G401.6 (cell line): ENCODE results near the gene GPR107.

Source experiments
- FAIRE-seq: peaks from 2 replicates; lab custom pipeline; 2012; peaks lifted over from hg19 to GRCh38; lab: Jason Lieb, UNC

Gene GPR107

DNA sequence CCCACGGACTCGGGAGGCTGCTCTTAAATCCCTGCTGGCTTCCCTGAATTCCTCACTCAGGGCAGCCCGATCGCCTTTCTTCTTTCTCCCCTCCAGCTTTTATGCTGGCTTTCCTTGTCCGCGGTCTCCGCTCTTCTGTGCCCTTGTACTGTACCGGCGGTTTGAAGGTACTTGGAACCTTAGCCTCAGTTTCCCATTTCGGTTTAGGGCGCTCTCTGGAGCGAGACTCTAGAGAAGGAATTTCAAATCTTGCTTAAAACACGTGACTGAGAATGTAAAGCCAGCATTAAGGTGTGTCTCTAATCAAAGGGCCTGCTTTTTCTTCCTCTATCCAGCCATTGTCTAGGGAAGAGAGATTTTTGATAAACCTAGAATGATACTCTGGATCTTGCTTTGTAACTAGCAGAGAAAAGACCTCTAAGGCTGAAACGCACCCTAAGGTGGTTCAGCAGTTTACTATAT is 650 bp downstream of the GPR107 start:
- no peak for FAIRE-seq

DNA sequence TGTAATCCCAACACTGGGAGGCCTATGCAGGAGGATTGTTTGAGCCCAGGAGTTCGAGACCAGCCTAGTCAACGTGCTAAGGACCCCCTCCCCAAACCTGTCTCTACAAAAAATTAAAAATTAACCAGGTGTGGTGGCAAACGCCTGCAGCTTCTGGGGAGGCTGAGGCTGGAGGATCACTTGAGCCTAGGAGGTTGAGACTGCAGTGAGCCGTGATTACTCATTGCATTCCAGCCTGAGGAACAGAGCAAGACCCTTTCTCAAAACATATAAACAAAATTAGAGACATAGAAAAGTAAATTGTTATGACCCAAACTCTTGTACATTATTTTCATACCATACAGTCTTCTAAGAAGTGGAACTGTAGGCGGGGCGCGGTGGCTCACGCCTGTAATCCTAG is 1.1 kb downstream of the GPR107 start:
- FAIRE-seq: no peak

DNA sequence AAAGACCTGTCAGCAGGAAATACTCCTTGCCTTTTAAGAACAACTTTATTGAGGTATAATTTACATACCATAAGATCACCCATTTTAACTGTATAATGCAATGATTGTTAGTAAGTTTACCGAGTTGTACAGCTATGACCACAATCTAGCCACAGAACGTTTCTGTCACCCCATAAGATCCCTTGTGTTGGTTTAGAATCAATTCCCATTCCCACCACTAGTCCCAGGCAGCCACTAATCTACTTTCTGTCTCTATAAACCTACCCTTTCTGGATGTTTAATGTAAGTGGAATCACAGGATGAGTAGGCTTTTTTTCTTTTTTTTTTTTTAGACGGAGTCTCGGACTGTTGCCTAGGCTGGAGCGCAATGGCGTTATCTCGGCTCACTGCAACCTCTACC is 4.4 kb downstream of the GPR107 start:
- FAIRE-seq: no peak

DNA sequence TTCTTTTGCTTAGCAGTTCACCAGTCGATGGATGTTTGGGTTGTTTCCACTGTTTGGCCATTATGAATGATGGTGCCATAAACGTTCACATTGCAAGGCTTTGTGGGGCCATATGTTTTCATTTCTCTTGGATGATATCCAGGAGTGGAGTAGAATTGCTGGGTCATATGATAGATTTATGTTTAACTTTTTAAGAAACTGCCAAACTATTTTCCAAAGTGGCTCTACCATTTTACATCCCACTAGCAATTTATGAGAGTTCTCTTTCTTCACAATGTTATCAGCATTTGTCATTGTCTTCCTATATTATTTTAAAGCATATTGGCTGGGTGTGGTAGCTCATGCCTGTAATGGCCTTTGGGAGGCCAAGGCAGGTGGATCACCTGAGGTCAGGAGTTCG is 5.2 kb downstream of the GPR107 start:
- no peak for FAIRE-seq

DNA sequence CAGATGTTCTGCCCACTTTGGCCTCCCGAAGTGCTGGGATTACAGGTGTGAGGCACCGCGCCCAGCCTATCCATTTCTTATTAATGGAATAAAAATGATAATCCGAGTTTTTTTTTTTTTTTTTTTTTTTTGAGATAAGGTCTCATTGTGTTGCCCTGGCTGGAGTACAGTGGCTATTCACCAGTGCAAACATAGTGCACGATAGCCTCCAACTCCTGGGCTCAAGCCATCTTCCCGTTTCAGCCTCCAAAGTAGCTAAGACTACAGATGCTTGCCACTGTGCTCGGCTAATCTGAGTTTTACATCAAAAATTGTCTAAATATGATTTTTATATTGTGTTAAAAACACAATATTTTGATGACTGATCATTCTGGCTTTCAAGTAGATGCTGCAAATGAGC is 6.6 kb downstream of the GPR107 start:
- FAIRE-seq: no peak

GRCh38 chr9:130062750-130063149 is 9.0 kb downstream of the GPR107 start:
- FAIRE-seq: no peak

DNA sequence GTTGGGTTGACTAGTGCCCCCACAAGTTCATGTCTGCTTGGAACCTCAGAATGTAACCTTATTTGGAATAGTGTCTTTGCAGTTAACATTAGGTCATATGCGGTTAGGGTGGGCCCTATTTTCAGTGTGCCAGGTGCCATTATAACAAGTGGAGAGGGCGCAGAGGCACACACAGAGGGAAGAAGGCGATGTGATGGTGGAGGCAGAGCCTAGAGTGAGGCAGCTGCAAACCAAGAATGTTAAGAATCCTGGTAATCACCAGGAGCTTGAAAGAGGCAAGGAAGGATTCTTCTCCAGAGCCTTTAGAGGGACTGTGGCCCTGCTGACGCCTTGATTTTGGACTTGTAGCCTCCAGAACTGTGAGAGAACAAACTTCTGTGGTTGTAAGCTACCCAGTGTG is 10.9 kb downstream of the GPR107 start:
- FAIRE-seq: no peak

- no peak for FAIRE-seq
Measured at GRCh38 chr9:130069048-130069447, 15.3 kb downstream of the GPR107 start.

DNA sequence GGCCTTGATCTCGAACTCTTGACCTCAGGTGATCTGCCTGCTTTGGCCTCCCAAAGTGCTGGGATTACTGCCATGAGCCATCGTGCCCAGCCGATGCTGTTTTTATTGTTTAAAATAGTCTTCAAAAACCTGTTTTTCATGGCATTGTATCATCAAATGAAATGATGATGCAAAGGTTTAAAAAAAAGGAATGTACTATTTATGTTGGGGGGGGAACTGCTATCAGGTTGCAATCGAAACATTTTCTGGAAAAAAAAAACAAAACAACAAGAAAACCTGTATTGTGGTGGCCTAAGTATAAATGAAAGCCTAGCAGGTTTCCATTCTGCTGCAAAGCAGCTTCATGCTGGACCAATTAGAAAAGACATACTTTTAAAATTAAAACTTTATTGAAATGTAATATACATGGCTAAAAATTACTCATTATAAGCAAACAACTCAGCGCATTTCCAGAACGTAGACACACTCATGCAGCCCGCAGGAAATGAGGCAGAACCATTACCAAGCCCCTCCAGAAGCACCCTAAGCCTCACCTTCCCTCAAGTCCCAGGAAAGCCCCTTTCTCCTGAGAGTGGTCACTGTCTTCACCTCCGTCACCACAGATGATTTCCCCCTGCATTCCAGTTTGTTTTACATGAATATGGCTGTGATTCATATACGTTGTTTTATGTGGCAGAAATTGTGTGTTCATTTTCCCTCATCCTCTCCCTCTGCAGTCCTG is 19.0 kb downstream of the GPR107 start:
- no peak for FAIRE-seq

DNA sequence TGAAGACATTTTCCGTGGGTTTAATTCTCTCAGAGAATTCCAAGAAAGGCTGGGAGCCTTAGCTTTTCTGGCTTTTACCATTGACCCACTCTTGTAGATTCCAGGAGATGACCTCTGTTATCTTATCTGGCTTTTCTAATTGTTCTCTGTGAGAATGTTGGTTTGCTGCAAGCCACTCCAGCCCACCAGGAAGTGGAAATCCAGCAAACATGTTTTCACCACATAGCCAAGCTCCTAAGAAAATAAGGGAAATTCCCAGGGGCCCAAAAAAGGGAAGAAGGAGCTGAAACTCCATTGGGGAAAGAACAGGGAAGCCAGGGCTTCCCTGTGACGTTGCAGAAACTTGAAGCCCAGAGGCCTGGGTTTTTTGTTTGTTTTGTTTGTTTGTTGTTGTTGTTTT is 19.7 kb downstream of the GPR107 start:
- no peak for FAIRE-seq

DNA sequence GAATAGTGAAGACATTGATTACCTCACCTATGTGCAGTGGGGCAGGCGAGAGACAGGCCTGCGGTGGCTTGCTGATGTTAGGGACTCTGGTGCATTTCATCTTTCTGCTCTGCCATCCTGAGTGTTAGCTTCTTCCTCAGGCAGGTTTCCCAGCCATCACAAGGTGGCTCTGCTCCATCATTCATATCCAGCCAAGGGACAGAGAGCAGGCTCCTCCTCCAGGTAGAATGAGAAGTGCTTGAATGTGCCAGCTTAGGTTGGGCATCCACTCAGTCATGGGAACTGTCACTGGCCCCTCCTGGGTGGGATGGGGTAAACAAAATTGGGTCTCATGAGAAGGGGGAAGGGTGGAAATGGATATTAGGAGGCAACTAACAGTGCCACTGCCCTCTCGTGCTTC is 24.8 kb downstream of the GPR107 start:
- no peak for FAIRE-seq

- no peak for FAIRE-seq
Measured at GRCh38 chr9:130084337-130084736, 30.6 kb downstream of the GPR107 start.

- FAIRE-seq: no peak
Measured at GRCh38 chr9:130088051-130088450, 34.3 kb downstream of the GPR107 start.

DNA sequence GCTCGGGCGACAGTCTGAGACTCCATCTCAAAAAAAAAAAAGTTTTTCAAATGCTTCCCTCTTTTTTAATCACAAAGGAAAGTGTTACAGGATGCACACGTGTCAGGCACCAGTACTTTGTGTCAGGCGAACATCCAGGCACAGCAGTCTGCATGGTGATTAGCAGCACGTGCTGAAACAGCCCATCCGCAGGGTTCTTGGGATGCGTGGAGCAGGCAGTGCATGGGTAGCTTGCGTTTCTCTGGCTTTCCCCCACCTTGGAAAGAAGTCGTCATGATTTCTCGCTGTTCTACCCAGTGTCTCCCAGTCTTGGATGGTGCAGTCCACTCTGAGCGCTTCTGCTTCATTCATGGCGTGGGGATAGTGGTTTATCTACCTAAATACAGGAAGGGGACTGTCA is 35.4 kb downstream of the GPR107 start:
- no peak for FAIRE-seq

- FAIRE-seq: no peak
Measured at GRCh38 chr9:130090915-130091314, 37.2 kb downstream of the GPR107 start.

DNA sequence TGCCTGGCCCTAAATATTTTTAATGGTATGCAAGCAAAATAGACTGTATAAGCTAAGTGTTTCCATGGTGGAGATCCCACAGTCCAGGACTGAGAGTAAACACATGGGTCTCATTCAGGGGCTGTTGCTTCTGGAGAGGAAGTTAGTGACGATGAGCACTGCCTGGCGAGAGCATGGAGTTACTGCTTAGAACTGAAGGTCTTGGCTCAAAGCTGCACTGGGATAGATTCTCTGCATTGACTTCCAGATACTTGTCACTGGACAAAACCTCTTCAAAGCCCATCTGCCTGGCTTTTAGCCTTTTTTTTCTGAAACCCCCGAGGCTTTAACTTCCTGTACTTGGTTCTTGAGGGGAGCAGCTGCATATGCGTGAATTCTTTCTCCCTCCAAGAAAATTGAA is 39.2 kb downstream of the GPR107 start:
- no peak for FAIRE-seq

DNA sequence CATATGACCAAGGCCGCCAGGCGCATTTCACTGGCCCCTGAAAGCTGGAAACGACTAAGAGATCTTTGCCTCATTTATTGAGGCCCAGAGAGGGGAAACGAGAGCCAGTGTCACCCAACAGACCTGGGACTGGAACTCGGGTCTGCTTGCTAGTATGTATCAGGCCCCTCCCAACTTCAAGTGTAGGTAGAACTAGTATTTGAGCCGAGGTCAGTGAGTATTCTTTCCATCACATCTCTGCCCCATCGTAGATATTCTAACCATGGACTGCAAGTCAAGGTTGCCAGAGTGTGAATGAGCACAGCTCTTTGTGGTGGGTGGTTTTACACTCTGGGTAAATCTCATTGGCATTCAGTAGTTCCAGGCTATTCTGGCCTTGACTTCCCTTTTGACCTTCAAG is 42.2 kb downstream of the GPR107 start:
- no peak for FAIRE-seq

GRCh38 chr9:130100681-130101080 is 47.0 kb downstream of the GPR107 start:
- no peak for FAIRE-seq

DNA sequence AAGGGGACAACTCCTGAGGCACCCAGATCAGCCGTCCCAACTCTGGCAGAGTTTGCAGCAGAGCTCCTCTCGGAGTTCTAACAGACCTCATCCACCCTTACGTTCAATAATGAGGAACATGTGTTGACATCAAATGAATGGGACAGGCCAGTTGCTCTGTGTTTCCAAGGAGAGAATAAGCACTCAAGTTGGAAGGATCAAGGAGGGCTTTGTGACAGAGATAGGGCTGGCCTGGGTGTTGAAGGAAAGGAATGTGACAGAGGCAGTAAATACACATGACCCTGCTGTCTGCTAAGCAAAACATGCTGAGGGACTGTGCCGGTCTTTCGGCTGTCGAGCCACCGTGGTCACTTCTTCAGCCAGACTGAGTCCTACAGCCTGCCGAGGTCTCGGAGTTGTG is 48.2 kb downstream of the GPR107 start:
- FAIRE-seq: no peak

DNA sequence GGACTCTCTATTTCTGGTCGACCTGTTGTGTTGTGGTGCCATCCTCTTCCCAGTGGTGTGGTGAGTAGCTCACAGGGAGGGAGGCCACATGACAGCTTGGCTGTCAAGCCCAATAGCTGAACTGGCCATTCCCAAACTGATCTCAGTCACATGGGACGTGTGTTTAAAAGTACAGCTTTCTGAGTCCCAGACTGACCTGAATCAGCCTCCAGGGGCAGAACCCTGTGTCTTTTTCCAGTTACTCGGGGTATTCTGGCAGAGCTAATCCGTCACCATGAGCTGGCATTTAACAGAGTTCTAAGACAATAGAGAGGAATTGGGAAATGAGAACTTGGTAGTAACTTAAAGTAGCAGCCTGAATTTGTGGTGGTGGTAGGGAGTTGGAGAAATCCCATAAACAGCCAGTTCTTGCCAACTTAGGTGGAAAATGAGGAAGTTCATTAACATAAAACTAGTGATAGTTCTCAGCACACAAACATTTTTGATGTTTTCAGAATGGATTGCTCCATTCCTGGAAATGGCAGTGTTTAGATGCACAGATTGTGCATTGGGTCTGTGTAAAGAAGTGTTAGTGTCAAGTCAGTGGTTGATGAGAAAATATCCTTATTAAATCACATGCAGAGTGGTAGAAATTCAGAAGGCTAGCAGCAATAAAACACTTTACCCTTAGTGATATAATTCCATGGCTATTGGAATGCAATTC is 50.9 kb downstream of the GPR107 start:
- FAIRE-seq: no peak

DNA sequence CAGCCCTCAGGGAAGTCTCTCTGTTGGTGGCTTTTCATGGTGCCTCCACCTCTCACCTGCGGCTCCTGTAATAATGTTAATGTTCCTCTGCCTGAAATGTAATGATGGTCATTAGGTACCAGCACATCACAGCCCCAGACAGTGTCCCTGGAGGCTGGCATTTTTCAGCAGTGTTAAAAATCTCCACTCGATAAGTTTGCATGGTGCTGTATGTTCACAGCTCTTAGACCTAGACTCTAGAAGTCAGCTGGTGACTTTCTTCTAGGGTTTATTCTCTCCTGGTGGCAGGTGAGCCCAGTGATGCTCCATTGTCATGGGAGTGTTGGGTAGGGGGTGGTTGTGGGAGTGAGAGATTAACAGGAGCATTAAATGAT is 53.1 kb downstream of the GPR107 start:
- FAIRE-seq: no peak

DNA sequence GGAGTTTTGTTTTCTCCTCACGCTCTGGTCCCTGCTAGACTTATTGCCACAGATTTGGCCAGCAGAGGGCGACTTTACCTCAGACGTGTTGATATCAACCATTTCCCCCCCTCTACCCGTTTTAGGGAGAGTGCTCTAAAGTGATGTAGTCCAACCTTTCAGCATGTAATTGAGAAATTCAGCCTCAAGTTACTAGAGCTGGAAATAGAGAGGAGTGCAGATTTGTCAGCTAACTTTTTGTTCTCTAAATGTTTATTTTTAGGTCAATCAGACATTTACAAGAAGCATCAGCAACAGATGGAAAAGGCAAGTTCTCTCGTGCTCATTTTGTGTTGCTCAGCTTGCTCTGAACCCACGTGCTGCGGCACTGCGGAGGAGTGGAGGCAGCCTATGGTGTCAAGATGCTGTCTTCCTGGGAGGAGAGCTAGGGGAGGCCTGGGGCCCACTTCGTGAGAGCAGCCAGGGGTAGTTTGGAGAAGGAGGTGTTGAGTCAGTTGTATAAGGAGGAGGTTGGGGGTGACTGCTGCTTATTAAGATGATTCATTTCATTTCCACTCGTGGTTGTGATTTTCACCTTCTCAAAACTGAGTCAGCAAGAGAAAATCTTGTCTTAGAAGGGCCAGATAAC is 53.6 kb downstream of the GPR107 start:
- peak; percentile 76 for FAIRE-seq

- FAIRE-seq: no peak
Measured at GRCh38 chr9:130107955-130108354, 54.2 kb downstream of the GPR107 start.

DNA sequence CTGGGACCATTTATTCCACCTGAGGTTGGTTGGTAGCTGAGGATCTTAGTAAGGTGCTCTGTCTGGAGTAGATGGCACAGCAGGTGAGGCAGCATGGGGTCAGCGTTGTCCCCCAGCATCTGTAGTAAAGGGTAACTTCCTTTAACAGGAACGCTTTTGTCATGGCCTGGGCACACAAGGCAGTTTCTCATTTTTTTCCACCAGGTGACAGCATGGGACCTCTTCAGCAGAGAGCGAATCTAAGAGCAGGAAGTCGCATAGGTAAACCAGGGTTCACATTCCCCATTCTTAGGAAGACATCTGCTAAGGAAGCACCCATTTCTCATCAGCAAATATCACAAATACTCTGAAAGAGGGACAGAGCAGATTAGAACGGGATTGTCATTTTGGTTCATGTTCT is 56.5 kb downstream of the GPR107 start:
- FAIRE-seq: no peak
